Natural killer cell (primary cell): ENCODE measurements around the gene PDE2A. TPM values are rescaled to one million over a fixed set of nuclear protein-coding genes. Genes with fewer than 3 reads are reported as not detected.

Experiments used
- ATAC-seq, 3 donors: fragments of 150-1000 bp in 2 of 3; fragments of 200-7000 bp in 1 of 3; cut with Tn5 transposase; 1 replicate in 1 of 3; 2 replicates in 2 of 3; pipeline ENCODE4 v1.10.0; 2021; ENCODE audit warnings: mild to moderate bottlenecking in 2 of 3, moderate library complexity in 2 of 3
- DNase-seq, 2 donors: peaks; one replicate each; pipeline versions ENCODE4 v3.0.0 to v3.0.0-alpha.2; 2013 to 2021; ENCODE audit warnings: mixed read lengths in 1 of 2
- H3K27ac ChIP-seq: one replicate; pipeline ENCODE4 v1.5.1; 2013; ENCODE audit warnings: mild to moderate bottlenecking, low read length
- H3K27me3 ChIP-seq: one replicate; pipeline ENCODE4 v1.6.1; 2013; ENCODE audit warnings: low read length; ENCODE audit not compliant: control insufficient read depth, insufficient read depth
- H3K36me3 ChIP-seq: one replicate; pipeline ENCODE4 v1.6.1; 2013; ENCODE audit warnings: low read length; ENCODE audit not compliant: control insufficient read depth, insufficient read depth
- H3K4me1 ChIP-seq: one replicate; pipeline ENCODE4 v1.6.1; 2013; ENCODE audit warnings: low read length; ENCODE audit not compliant: control insufficient read depth, insufficient read depth
- H3K4me3 ChIP-seq: one replicate; pipeline ENCODE4 v1.5.1; 2013; ENCODE audit warnings: low read length
- H3K9me3 ChIP-seq: one replicate; pipeline ENCODE4 v1.6.1; 2013; ENCODE audit warnings: low read length; ENCODE audit not compliant: control insufficient read depth, insufficient read depth
- H3K27ac Mint-ChIP-seq, 2 donors: one replicate each; pipeline ENCODE4 v1.8.0; 2022; ENCODE audit warnings: mild to moderate bottlenecking in 2 of 2, mixed read lengths in 2 of 2, moderate library complexity in 1 of 2
- H3K27me3 Mint-ChIP-seq, 2 donors: one replicate each; pipeline ENCODE4 v1.8.0; 2022; ENCODE audit warnings: low read depth in 2 of 2, mixed read lengths in 2 of 2
- H3K36me3 Mint-ChIP-seq: one replicate; pipeline ENCODE4 v1.8.0; 2022; ENCODE audit warnings: mixed read lengths
- H3K4me1 Mint-ChIP-seq, 2 donors: one replicate each; pipeline ENCODE4 v1.8.0; 2022; ENCODE audit warnings: mixed read lengths in 2 of 2
- H3K4me3 Mint-ChIP-seq: one replicate; pipeline ENCODE4 v1.8.0; 2022; ENCODE audit warnings: mild to moderate bottlenecking, moderate library complexity, mixed read lengths
- H3K9me3 Mint-ChIP-seq, 2 donors: one replicate each; pipeline ENCODE4 v1.8.0; 2022; ENCODE audit warnings: mixed read lengths in 2 of 2
- CTCF ChIP-seq: fragments of 200-600 bp; IDR thresholded peaks from one replicate; pipeline ENCODE4 v1.8.0; 2022; ENCODE audit warnings: antibody characterized with exemption
- WGBS: methylation state at CpG from one replicate; pipeline ENCODE4 v1.1.7; 2013; ENCODE audit warnings: missing lambda C conversion rate; ENCODE audit not compliant: insufficient coverage; 5-methylcytosine and 5-hydroxymethylcytosine counted together
- intact Hi-C: fragments of 100-400 bp; cut with micrococcal nuclease; formaldehyde crosslinking; loops from one replicate; pipeline ENCODE4 v1.14.2; 2022
- total RNA-seq, 4 donors: library from RNA; stranded (reverse); fragments of 120-200 nt in 1 of 4; gene quantifications; one replicate each; pipeline versions ENCODE4 v1.2.3 to v1.2.4, GENCODE V29; 2013 to 2022

Gene PDE2A
- total RNA-seq, 3 donors from 2014 or later (not counting 1 experiment from before 2014, with no cell fraction given): 8.7 to 11.9 (median 9.0) TPM

DNA sequence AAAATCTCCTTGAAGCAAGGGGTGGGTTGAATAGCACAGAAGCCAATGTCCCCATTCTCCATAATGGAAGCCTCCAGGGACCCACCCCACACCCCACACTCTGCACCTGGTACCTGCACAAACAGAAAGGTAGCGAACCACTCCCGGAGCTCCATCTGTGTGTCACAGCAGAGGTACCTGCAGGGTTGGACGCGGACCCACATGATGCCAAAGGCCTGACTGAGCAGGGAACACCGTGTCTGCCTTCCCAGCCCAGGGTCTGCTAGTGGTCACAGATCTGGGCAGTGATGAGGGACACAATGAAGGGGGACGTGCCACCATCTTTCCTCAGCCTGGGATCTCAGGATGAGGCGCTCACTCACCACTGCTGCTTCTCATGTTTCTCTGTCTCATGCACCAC lies 13.1 kb upstream of the PDE2A start:
- Mint-ChIP-seq H3K36me3 (no peaks in the 10 kb centered on the region), H3K27me3 (no peaks in the 10 kb centered on the region), H3K27ac (peak overlapping the region; percentile 72), H3K4me1 (peaks cover 11 to 36% of the 10 kb centered on the region in 2 donors), H3K4me3 (no peak overlapping the region), H3K9me3 (no peaks in the 10 kb centered on the region)
- Histone ChIP-seq H3K9me3 (no peaks in the 10 kb centered on the region), H3K36me3 (peaks cover 70% of the 10 kb centered on the region), H3K4me3 (no peak overlapping the region), H3K27me3 (no peaks in the 10 kb centered on the region), H3K4me1 (no peaks in the 10 kb centered on the region), H3K27ac (no peak overlapping the region)
- TF ChIP-seq CTCF: no peak
- no peak for ATAC-seq
- DNase-seq: no peak
- WGBS: 95% methylated on average over 7 of the region's 7 CpGs
- intact Hi-C loops: no loop called here

DNA sequence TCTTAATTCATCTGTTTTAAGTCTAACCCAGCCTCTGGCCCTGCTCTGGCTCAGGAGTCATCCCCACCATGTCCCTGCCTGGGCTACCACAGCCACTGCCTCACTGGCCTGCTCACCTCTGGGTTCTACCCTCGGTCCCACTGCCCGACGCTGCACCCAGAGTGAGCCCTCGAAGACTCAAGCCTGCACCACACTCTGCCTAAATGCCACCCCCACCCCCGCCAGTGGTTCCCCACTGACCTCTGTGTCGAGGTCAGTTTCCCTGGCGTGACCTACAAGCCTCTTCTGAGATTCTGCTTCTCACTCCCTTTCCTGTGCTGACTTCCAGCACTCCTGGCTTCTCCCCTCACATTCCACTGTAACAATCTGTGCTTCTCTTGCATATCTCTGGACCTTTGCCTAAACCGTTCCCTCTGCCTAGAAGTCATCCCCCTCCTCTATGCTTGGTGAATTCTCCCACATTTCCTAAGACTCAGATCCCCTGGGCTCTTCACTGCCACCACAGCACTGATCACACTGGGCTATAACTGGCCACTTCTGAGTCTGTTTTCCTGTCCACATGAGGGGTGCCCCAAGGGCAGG lies 12.5 kb upstream of the PDE2A start:
- 68% methylated on average over 8 of the region's 8 CpGs for WGBS
- Histone ChIP-seq H3K9me3 (no peaks in the 10 kb centered on the region), H3K4me1 (peaks cover 2% of the 10 kb centered on the region), H3K27ac (no peak overlapping the region), H3K36me3 (peaks cover 64% of the 10 kb centered on the region), H3K27me3 (no peaks in the 10 kb centered on the region), H3K4me3 (no peak overlapping the region)
- Mint-ChIP-seq H3K4me1 (peaks cover 12 to 36% of the 10 kb centered on the region in 2 donors), H3K36me3 (no peaks in the 10 kb centered on the region), H3K4me3 (no peak overlapping the region), H3K27ac (peak overlapping the region; percentile 72), H3K27me3 (no peaks in the 10 kb centered on the region), H3K9me3 (no peaks in the 10 kb centered on the region)
- no peak for ATAC-seq
- TF ChIP-seq CTCF: no peak
- DNase-seq: no peak
- intact Hi-C loops: no loop called here

DNA sequence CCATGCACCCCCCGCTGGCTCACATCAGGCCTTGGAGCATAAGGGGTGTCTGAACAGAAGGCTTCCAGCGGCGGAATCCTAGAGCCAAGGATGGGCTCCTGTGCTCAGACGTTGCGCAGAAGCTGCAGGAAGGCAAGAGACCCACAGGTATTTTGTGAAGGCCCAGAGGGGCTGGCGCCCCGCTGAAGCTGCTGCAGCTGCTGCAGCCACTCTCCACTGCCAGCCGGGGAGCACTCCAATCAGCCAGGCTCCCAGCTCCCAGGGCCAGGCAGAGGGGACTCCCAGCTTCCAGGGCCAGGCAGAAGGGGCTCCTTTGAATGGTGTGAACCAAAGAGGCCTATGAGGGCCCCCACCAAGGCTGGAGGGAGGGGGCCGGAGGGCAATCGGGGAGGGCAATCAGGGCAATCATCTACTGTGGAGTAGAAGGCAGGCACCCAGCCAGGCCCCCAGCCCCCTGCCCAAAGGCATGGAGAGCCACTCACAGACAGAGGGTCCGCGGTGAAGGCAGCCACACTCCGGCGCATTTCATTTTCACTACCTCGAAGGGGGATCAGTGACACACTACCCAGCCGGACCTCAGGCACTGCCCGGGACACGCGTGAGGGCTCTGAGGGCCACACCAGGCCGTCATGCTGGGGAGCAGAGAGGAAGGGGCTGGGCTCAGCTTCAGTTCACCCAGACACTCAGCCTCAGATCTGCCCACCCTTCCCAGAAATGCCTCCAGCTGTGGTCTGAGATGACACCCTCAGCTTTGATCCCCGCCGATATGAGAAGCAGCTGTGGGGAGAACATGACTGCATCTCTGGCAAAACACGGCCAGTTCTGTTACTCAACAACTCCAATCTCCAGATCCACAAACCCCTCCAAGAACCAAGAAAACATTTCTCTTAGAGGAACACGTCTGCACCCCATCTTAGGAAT lies 11.6 kb upstream of the PDE2A start:
- WGBS: 79% methylated on average over 24 of the region's 24 CpGs
- Mint-ChIP-seq H3K27ac (peak overlapping the region; percentile 72), H3K9me3 (no peaks in the 10 kb centered on the region), H3K4me1 (peaks cover 17 to 36% of the 10 kb centered on the region in 2 donors), H3K27me3 (no peaks in the 10 kb centered on the region), H3K36me3 (no peaks in the 10 kb centered on the region), H3K4me3 (no peak overlapping the region)
- ATAC-seq (no peak), DNase-seq (no peak)
- no peaks in the 10 kb centered on the region for H3K9me3 ChIP-seq
- H3K27me3 ChIP-seq: no peaks in the 10 kb centered on the region
- intact Hi-C loops: no loop called here
- peaks cover 5% of the 10 kb centered on the region for H3K4me1 ChIP-seq
- H3K4me3 ChIP-seq: no peak overlapping the region
- H3K27ac ChIP-seq: no peak overlapping the region
- H3K36me3 ChIP-seq: peaks cover 56% of the 10 kb centered on the region
- TF ChIP-seq CTCF: no peak
